ENCODE data around the gene PTPRN2.

Gene PTPRN2

DNA sequence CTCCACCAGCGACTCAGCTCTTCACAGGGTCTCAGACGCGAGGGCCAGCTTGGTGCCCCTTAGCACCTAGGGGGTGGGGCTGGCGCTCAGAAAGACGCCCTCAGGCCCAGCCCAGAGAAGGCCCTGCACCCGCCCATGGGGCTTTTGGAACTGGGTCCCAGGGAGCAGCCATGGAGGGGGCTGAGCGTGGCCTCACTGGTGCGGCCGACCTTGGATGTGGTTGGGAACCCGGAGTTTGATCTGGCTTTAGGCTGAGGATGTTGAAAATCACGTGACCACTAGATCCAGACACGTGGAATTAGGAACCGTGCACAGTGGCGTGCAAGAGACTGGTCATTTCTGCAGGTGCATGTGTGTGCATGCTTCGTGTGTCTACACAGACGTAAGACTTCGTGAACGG, 1065.4 kb downstream of the PTPRN2 start:
- DNase-seq = no peak

DNA sequence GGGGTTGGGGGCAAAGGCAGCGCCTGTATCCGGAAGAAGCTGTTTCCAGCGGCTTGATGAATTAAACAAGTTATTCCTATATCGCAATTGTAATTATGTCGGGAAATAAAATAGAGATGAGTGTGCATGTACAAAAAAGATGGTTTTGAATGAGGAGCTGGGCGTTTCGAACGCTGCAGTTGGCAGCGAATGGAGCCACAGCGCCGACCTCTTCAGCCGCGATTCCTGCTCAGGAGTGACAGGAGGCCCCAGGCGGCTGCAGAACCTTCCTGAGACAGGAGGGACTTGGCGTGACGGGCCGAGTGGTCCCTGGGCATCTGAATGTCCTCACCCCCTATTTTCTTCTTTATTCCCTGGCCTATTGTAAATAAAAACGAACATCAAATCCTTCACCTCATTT, 1065.9 kb downstream of the PTPRN2 start:
- no peak for DNase-seq

- no peak for DNase-seq
These were observed 1066.4 kb downstream of the PTPRN2 start for GRCh38 chr7:157521061-157521731.

DNA sequence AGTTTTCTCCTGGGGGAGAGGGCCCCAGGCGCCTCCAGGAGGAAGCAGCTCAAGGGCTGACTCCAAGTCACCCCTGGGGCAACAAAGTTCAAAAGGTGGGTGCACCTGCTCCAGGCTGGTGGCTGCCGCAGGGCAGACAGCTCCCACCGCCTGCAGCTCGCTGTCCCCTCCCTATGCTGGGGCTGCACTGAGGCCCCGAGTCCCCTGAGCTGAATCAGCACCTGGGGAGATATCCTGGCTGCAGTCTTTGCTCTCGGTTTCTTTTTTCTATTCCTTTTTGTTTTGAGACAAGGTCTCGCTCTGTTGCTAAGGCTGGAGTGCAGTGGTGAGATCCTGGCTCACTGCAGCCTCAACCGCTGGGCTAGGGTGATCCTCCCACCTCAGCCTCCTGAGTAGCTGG, 1067.4 kb downstream of the PTPRN2 start:
- no peak for DNase-seq

- DNase-seq = no peak
These were observed 1067.8 kb downstream of the PTPRN2 start for GRCh38 chr7:157519798-157520244.

DNA sequence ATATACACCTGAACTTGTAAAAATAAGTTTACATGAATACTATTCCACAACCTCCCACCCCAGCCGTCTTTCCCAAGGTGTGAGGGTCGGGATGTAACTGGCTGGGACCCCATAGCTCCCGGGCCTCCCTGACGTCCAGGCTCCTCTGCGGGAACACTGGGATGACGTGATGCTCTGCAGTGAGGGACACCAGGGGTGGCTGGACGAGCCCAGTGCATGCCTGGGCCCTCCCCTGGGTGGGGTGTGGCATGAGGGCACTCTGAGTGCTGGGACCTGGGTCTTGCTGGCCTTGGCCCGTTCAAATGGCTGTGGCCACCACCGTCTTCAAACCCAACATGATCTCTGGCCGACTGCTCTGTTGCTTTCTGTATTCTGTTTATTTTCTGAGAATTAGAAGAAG, 1068.4 kb downstream of the PTPRN2 start:
- no peak for DNase-seq

- DNase-seq = no peak
These were observed 1069.0 kb downstream of the PTPRN2 start for GRCh38 chr7:157518514-157519175.

DNA sequence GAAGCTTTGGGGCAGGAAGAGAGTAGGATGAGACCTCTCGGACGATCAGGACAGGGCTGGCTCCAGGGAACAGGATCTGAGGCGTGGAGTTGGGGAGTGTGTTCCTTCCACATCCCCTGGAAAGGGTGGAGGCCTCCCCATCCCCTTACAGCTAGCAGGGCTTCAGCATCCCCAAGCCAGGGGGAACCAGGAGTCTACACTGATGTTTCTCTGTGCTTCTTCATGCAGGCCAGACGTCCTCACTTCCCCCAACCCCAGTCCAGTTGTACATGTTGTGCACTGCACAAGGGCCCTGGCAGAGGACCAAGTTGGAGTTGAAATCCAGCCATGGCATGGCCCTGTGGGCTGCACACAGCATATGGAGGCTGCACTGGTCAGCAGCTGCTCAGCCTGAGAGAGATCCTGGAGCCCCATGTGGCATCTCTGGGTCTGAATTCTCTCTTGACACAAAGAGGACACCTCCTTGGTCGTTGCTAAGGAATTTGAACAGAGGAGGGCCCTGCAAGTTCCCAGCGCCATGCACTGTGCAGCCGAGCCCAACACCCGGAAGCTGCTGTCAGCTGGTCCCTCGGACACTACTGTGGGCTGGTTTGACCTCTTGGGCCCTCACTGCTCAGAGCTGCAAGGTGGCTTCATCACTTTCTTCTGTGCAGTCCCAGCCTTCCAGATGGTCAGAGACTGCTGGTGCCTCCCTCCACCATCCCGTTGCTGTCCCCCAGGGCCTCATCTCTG, 1069.7 kb downstream of the PTPRN2 start:
- no peak for DNase-seq

DNA sequence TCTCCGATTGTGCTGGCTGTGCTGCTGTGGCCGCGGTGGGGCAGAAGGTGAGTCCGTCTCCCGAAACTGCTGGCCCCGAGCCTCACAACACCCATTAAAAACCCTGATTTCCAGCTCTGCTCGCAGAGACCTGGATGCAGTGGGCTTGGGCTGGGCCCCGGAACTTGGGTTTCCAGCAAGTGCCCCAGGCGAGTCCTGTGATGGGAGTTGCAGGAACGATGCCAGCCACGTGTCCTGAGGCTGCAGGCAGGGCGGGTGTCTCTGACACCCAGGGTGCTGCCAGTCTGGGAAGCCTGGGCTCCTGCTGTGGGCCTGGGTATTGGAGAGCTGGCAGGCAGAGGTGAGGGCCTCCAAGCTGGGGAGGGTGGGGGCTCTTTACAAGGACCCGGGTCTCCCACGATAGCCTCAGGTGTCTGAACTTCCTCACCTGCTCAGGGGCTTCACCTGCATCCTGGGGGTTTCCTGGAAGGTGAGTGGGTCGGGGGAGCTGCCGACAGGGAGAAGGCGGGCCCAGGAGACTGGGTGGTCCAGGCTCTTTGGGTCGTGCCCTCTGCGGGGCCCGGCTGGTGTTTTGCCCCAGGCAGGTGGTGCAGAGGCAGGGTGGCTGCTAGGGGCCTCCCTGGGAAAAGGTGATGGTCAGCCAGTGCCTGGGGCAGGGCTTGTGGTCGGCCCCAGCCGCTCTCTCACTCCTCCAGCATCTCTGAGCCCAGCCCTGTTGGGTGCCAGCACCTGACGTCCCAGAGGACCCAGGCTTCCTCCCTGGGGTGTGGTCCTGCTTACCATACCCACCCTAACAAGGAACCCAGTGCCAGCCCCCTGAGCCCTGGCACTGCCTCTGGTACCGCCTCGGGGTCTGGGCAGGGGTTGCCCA, 1070.5 kb downstream of the PTPRN2 start:
- no peak for DNase-seq

DNA sequence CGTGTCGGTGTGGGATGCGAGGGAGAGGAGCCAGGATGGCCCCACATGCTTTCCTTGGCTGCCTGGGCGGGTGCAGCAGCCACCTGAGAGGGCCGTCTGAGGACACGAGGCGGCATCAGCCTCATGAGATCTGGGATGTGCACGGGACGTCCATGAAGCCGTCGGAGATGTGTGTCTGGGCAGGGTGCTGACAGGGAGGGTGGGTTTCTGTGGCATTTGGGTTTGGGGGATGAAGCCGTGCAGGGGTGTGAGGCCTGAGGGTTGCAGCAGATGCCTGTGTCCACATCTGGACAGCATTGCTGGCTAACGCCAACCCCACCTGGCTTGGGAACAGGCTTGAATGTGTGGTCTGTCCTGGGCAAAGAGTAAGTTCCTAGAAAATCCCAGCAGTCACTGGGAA, 1071.3 kb downstream of the PTPRN2 start:
- DNase-seq = no peak

DNA sequence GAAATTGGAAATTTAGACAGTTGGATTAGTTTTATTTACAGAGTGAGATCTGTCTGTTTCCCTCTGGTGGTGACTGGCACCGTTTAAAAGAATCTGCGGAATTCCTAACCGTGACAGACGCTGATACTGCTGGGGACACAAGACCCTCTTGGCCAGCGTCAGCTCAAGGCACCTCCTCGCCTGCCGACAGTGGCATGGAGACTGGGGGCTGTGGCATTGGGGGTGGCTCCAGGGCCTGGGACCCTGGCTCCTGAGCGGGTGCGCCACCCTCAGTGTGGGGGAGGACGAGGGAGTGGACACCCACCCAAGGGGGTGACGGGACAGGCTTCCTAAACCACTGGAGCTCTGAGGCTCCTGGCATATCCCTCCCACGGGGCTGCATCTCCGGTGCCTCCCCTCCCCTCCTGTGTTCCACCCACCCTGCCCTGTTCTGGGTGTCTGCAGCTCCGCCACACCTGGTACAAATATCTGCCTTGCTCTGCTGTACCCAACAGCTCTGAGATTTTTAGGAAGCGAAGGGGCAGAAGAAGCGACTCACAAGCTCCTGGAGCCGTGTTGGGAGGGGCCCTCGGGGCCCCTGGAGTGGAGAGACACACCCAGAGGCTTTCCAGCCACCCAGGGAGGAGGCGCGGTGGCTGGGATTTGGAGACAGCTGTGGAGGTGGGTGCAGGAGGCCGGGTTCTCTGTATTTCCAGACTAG, 1072.1 kb downstream of the PTPRN2 start:
- DNase-seq = no peak

- no peak for DNase-seq
These were observed 1072.9 kb downstream of the PTPRN2 start for GRCh38 chr7:157514746-157515145.

- no peak for DNase-seq
These were observed 1073.3 kb downstream of the PTPRN2 start for GRCh38 chr7:157514306-157514705.

- DNase-seq = no peak
These were observed 1073.9 kb downstream of the PTPRN2 start for GRCh38 chr7:157513682-157514081.

- DNase-seq = no peak
These were observed 1074.4 kb downstream of the PTPRN2 start for GRCh38 chr7:157513162-157513621.

- no peak for DNase-seq
These were observed 1078.4 kb downstream of the PTPRN2 start for GRCh38 chr7:157509226-157509625.

DNA sequence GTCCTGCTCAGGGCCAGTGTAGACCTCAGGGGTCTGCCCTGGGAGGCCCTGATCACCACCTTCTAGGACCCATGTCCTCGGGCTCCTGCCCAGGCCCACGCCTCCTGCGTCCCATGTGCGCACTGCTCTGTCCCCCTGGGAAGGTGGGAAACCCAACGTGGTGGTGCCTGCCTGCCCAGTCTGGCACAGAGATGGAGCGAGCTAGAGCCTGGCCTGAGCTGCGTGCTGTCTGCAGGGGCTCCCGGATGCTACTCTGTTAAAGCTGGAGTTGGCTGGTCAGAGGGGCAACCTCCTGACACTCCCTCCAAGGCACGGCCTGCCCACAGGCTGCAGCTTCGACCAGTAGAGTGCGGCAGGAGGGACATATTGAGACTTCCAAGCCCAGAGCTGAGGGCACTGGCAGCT, 1079.1 kb downstream of the PTPRN2 start:
- no peak for DNase-seq

DNA sequence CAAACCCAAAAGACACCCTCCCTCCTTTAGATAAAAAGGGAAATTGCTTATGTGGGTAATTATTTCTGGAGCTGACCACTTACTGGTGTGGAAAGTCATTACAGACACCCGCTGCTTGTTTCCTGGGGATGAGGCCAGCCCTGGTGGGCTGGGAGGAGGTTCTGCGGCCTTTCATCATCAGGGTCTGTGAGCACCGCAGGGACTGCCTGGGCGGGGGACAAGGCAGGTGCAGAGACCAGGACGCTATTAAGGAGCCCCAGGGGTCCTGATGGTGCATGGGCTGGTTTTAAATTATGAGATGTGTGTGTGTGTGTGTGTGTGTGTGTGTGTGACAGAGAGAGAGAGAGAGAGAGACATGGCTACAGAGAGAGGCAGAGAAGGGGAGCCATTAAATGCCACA, 1079.6 kb downstream of the PTPRN2 start:
- DNase-seq = no peak

GRCh38 chr7:157506268-157506667, 1081.4 kb downstream of the PTPRN2 start:
- DNase-seq = no peak

DNA sequence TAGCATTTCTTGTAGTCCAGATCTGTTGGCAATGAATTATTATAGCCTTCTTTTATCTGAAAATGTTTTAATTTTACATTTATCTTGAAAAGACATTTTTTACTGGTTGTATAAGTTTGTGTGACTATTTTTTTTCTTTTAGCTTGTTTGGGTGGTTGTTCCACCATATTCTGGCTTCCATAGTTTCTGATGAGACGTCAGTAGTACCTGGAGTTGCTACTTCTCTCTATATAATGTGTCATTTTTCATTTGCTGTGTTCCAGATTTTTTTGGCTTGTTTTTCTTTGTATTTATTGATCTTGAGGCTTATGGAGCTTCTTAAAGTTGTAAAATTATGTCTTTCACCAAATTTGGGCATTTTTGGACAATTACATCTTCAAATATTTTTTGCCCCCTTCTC, 1082.0 kb downstream of the PTPRN2 start:
- DNase-seq = no peak

DNA sequence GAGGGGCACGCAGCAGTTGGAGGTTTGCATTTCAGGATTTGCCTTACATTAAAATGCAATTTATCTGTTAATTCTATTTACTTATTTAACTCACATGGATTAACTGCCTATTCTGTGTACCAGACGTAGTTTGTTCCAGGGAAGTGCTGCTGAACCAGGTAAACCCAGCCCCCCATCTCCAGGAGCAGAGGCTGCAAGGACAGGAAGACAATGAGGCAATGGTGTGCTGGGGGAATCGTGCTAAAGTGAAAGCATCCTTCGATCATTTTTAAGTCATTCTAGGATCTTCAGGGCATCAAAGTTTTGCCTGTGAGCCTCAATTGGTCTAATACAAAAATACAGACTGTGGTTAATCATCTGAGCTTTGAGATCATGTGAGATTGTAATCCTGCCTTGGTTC, 1084.4 kb downstream of the PTPRN2 start:
- DNase-seq = no peak

DNA sequence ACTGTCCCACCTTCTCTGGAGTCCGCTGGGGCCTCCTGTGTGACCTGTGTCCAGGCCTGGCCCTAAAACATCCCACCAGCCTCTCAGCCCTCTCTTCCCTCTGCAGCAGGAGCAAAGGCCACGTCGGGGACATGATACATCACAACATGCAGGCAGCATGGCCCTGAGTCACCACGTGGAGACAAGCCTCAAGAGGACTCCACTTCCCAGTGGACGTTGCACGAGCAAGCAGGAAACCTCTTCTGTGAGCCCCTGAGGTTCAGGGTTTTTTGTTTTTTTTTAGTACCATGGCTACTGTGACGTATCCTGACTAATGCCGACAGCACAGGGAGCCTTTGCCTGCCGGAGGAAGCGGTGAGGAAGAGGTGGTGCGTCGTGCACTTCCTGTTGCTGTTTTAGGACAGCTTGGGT, 1084.9 kb downstream of the PTPRN2 start:
- DNase-seq = no peak

Measured in NCI-H524 (cell line).